K562 (cell line): ENCODE data around the gene CLP1. TPM values are rescaled to one million over a fixed set of nuclear protein-coding genes. Genes with fewer than 3 reads are reported as not detected.
A peak's percentile ranks its signal among the peaks of the same experiment; 100 is the strongest.

Experiments used
- CREB3L1 ChIP-seq: fragments of 450-650 bp; IDR thresholded peaks from 2 replicates; pipeline ENCODE4 v1.6.1; 2014; ENCODE audit warnings: low read depth, mild to moderate bottlenecking, moderate library complexity, borderline replicate concordance
- CREBBP ChIP-seq: IDR thresholded peaks from one replicate; pipeline ENCODE4 v1.6.1; 2012; ENCODE audit warnings: low read depth, mild to moderate bottlenecking, control low read depth, inconsistent platforms, low read length
- CXXC5 ChIP-seq: fragments of 250-450 bp; sonication (Bioruptor Pico); IDR thresholded peaks from 2 replicates; pipeline ENCODE4 v1.8.0; 2022; ENCODE audit warnings: inconsistent platforms, mild to moderate bottlenecking, moderate library complexity
- E2F8 ChIP-seq: fragments of 450-650 bp; IDR thresholded peaks from 2 replicates; pipeline ENCODE4 v1.7.1; 2018; ENCODE audit warnings: mild to moderate bottlenecking, low read depth; ENCODE audit not compliant: partially characterized antibody
- EGR1 ChIP-seq: fragments of 450-650 bp; conservative IDR thresholded peaks from 2 replicates; pipeline ENCODE4 v1.6.1; 2017; ENCODE audit warnings: mild to moderate bottlenecking
- ERF ChIP-seq: fragments of 450-650 bp; formaldehyde crosslinking; IDR thresholded peaks from 2 replicates; pipeline ENCODE4 v1.4.0; 2020; ENCODE audit warnings: mild to moderate bottlenecking, mixed read lengths
- ETV5 ChIP-seq: sonication (generic); formaldehyde crosslinking; IDR thresholded peaks from 2 replicates; pipeline ENCODE4 v1.4.0; 2020; ENCODE audit warnings: low read depth, mild to moderate bottlenecking, missing genetic modification reagents
- HDAC1 ChIP-seq, 2 experiments: fragments of 450-650 bp; IDR thresholded peaks; 2 replicates each; pipeline ENCODE4 v1.6.1; 2016 to 2017; ENCODE audit warnings: inconsistent platforms in 1 of 2, mild to moderate bottlenecking in 1 of 2, moderate library complexity in 1 of 2
- HDAC8 ChIP-seq: fragments of 450-650 bp; IDR thresholded peaks from 2 replicates; pipeline ENCODE4 v1.6.1; 2016; ENCODE audit warnings: mild to moderate bottlenecking, missing genetic modification characterization, moderate library complexity, missing compliant biosample characterization
- HIVEP1 ChIP-seq: fragments of 250-450 bp; sonication (Bioruptor Pico); IDR thresholded peaks from 2 replicates; pipeline ENCODE4 v1.4.0; 2020; ENCODE audit warnings: mild to moderate bottlenecking
- JUND ChIP-seq, 2 experiments: IDR thresholded peaks; 2 replicates in 1 of 2; 3 replicates in 1 of 2; pipeline ENCODE4 v1.6.1; 2011; ENCODE audit warnings: borderline replicate concordance in 2 of 2, low read depth in 2 of 2, low read length in 2 of 2, improper control_type of control experiment in 1 of 2, missing biosample characterization in 1 of 2, missing genetic modification characterization in 1 of 2, missing genetic modification reagents in 1 of 2
- MLX ChIP-seq, 2 experiments: fragments of 450-650 bp in 1 of 2; sonication (generic) in 1 of 2; formaldehyde crosslinking; conservative IDR thresholded peaks; 2 replicates each; pipeline versions ENCODE4 v1.4.0 to v1.8.1; 2020 to 2022; ENCODE audit warnings: mild to moderate bottlenecking in 1 of 2, missing genetic modification reagents in 1 of 2
- RAD21 ChIP-seq, 2 experiments: fragments of 250-450 bp in 1 of 2; fragments of 450-650 bp in 1 of 2; sonication (Bioruptor Pico) in 1 of 2; formaldehyde crosslinking in 1 of 2; IDR thresholded peaks in 1 of 2; conservative IDR thresholded peaks in 1 of 2; 2 replicates each; pipeline versions ENCODE4 v1.4.0 to v1.8.0; 2020 to 2022; ENCODE audit warnings: mild to moderate bottlenecking in 2 of 2, moderate library complexity in 1 of 2
- SIX5 ChIP-seq, 2 experiments: IDR thresholded peaks; 2 replicates each; pipeline ENCODE4 v1.6.1; 2011; ENCODE audit warnings: low read length in 2 of 2, borderline replicate concordance in 1 of 2, low read depth in 1 of 2, mild to moderate bottlenecking in 1 of 2, moderate library complexity in 1 of 2; ENCODE audit not compliant: insufficient read depth in 1 of 2
- SMAD3 ChIP-seq: fragments of 450-650 bp; formaldehyde crosslinking; conservative IDR thresholded peaks from 2 replicates; pipeline ENCODE4 v1.4.0; 2020; ENCODE audit warnings: mild to moderate bottlenecking
- SNRNP70 ChIP-seq: fragments of 200-400 bp; formaldehyde crosslinking; optimal IDR thresholded peaks from 2 replicates; pipeline ENCODE3; 2017; ENCODE audit warnings: low read depth, low read length
- SP1 ChIP-seq: sonication (generic); formaldehyde crosslinking; IDR thresholded peaks from 2 replicates; pipeline ENCODE4 v1.8.1; 2022; ENCODE audit warnings: mild to moderate bottlenecking, missing genetic modification reagents
- TAF15 ChIP-seq: fragments of 200-400 bp; formaldehyde crosslinking; IDR thresholded peaks from 2 replicates; pipeline ENCODE4 v1.6.1; 2017; ENCODE audit warnings: mild to moderate bottlenecking, low read depth, low read length, moderate library complexity
- TRIM28 ChIP-seq: fragments of 450-650 bp; IDR thresholded peaks from 2 replicates; pipeline ENCODE4 v1.6.1; 2017
- ZFP1 ChIP-seq: fragments of 450-650 bp; formaldehyde crosslinking; IDR thresholded peaks from 2 replicates; pipeline ENCODE4 v1.4.0; 2020; ENCODE audit warnings: mild to moderate bottlenecking, mixed read lengths
- ZNF134 ChIP-seq: fragments of 250-450 bp; sonication (Bioruptor Pico); conservative IDR thresholded peaks from 2 replicates; pipeline ENCODE4 v1.4.0; 2020
- ZNF143 ChIP-seq: sonication (generic); formaldehyde crosslinking; IDR thresholded peaks from 2 replicates; pipeline ENCODE4 v1.9.0; 2022; ENCODE audit warnings: mild to moderate bottlenecking, missing genetic modification reagents
- ZNF239 ChIP-seq: fragments of 250-450 bp; sonication (Bioruptor Pico); IDR thresholded peaks from 2 replicates; pipeline ENCODE4 v1.4.0; 2020; ENCODE audit warnings: mild to moderate bottlenecking
- ZNF263 ChIP-seq: sonication (generic); formaldehyde crosslinking; IDR thresholded peaks from 2 replicates; pipeline ENCODE4 v1.8.0; 2022; ENCODE audit warnings: mild to moderate bottlenecking, missing genetic modification reagents, borderline replicate concordance
- ZNF717 ChIP-seq: fragments of 250-450 bp; sonication (Bioruptor Pico); IDR thresholded peaks from 2 replicates; pipeline ENCODE4 v1.5.0; 2021
- ZNF766 ChIP-seq: fragments of 200-800 bp; sonication (Bioruptor generic); conservative IDR thresholded peaks from 2 replicates; pipeline ENCODE4 v1.6.1; 2016; ENCODE audit warnings: missing genetic modification characterization, missing compliant biosample characterization
- polyA plus RNA-seq, 8 experiments: library from polyadenylated mRNA; depleted of rRNA in 4 of 8; stranded (reverse) in 5 of 8; unstranded in 3 of 8; fragments of >200 nt; fragmentation: Nextera tagmentation in 2 of 8; fragmentation: Illumina TruSeq in 1 of 8; extraction: Ambion mirVana in 2 of 8; extraction: Trizol in 1 of 8; gene quantifications; 2 replicates each; pipeline versions ENCODE4 v1.2.1 to v1.2.3, GENCODE V29; 2011 to 2014; ENCODE audit warnings: inconsistent platforms in 1 of 8, missing spikeins in 1 of 8
- total RNA-seq, 7 experiments: library from RNA; depleted of rRNA in 6 of 7; stranded (reverse); fragments of >200 nt in 6 of 7; fragmentation: Illumina TruSeq in 2 of 7; extraction: Trizol in 2 of 7; gene quantifications; 2 replicates each; pipeline versions ENCODE4 v1.2.1 to v1.2.3, GENCODE V29; 2011 to 2021; ENCODE audit warnings: low replicate concordance in 1 of 7

The CLP1 gene
- total and polyA plus RNA-seq, 9 of the 15 experiments (the other 6 are each of a cell fraction or from before 2014, with no cell fraction given) = 19.1 to 46.2 (median 27.8) TPM

GRCh38 chr11:57668434-57668782 is 10.8 kb downstream of the CLP1 start (continued):
- TF ChIP-seq E2F8 (no peak), SIX5 (IDR thresholded peaks at IDR 0.05; ENCODE audit: borderline replicate concordance in 1 of 2, insufficient read depth in 1 of 2, low read depth in 1 of 2, low read length in 2 of 2) (no peak), CREBBP (no peak), CXXC5 (CRISPR knock-in tag) (no peak), TRIM28 (0 out of 2 replicates have a peak, but pooled peaks have one; percentile 3), ZNF143 (no peak), JUND (IDR thresholded peaks at IDR 0.05; ENCODE audit: borderline replicate concordance, low read depth, low read length) (no peak), JUND (tag; IDR thresholded peaks at IDR 0.05; ENCODE audit: borderline replicate concordance, low read depth, low read length) (no peak), ZNF263 (CRISPR knock-in tag) (peak; percentile 12; the same call in 1 of the 2 replicates), ZNF134 (CRISPR knock-in tag) (no peak), RAD21 (CRISPR knock-in tag; conservative IDR thresholded peaks at IDR 0.05 in 1 of 2, IDR thresholded peaks at IDR 0.05 in 1 of 2) (no peak), ZNF717 (no peak), ERF (no peak), ETV5 (CRISPR knock-in tag) (no peak), ZNF239 (CRISPR knock-in tag) (no peak), EGR1 (peak; percentile 53), TAF15 (no peak), SNRNP70 (no peak), HDAC8 (tag) (no peak), SP1 (no peak), CREB3L1 (no peak), ZNF766 (no peak), MLX (CRISPR knock-in tag; conservative IDR thresholded peaks at IDR 0.05) (no peak), SMAD3 (CRISPR knock-in tag) (no peak), ZFP1 (CRISPR knock-in tag) (no peak), HDAC1 (IDR thresholded peaks at IDR 0.05) (0 out of 4 replicates have a peak, but pooled peaks of 1 of the 2 experiments have one; percentile 16), HIVEP1 (CRISPR knock-in tag) (no peak)
